ENCODE results near the gene ABCC8. TPM values are rescaled to one million over a fixed set of nuclear protein-coding genes. Genes with fewer than 3 reads are reported as not detected.

Gene ABCC8
- total RNA-seq, 1 donor from 2014 or later: not detected

GRCh38 chr11:17475666-17476316, 854 bp downstream of the ABCC8 start:
- no peak overlapping the region for H3K4me3 ChIP-seq (ENCODE audit: low read depth, low read length)
- DNase-seq (ENCODE audit: low read depth): no peak
- no peak for TF ChIP-seq CTCF (conservative IDR thresholded peaks at IDR 0.05; ENCODE audit: low read depth, low read length)

DNA sequence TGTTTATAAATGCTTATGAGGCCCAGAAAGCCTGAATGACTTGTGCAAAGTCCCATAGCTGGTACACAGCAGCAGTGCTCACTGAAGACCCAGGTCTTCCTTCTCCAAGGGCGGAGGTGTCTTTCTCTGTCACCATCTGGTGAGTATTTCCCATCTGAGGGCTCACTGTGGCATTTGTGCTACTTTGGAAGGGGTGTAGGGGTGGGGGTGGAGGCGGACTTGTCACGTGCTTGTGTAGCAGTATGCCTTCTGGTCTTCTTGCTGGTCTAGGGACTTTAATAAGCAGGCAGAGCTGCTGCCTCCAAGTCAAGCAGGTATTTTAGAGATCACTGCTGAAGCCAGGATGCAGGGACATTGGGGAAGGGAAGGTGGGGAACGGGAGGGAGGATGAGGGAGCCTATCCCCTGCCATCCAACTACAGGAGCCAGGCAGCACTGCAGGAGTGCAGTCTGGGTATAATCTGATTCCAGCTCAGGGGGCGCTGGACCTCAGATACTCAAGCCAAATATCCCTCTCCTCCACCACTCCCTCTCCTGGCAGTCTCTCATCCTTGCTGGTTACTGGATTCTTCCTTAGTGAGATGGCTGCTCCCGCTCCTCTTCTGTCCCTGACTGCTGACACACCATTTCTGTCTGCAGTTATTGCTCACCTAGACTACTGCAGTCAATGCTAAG, 3.4 kb downstream of the ABCC8 start:
- no peak for DNase-seq (ENCODE audit: low read depth)

DNA sequence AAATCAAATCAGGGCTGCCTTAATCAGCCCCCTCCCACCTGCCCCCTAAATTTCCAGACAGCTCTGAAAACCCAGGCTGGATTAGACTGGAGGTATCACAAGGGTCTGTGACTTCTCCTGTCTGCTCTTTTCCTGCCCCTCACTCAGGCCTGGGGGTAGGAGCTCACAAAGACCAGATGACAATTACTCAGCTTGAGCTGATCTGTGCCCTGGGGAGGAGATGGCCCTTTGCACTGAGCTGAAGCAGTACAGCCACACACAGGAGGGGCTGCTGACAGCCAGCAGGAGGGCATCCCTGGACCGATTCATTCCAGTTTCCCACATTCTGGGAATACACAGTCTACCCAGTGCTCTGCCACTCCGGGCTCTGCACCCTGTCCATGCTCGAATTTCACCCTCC, 4.2 kb downstream of the ABCC8 start:
- H3K4me3 ChIP-seq (ENCODE audit: low read depth, low read length): no peak overlapping the region
- no peak for TF ChIP-seq CTCF (conservative IDR thresholded peaks at IDR 0.05; ENCODE audit: low read depth, low read length)
- DNase-seq (ENCODE audit: low read depth): no peak

More for the DNA sequence above, 3.4 kb downstream of the ABCC8 start:
- peak; percentile 49 for TF ChIP-seq CTCF (conservative IDR thresholded peaks at IDR 0.05; ENCODE audit: low read depth, low read length)
- no peak overlapping the region for H3K4me3 ChIP-seq (ENCODE audit: low read depth, low read length)

- TF ChIP-seq CTCF (conservative IDR thresholded peaks at IDR 0.05; ENCODE audit: low read depth, low read length): peak; percentile 28
- no peak overlapping the region for H3K4me3 ChIP-seq (ENCODE audit: low read depth, low read length)
- no peak for DNase-seq (ENCODE audit: low read depth)
Measured at GRCh38 chr11:17471501-17471900, 5.1 kb downstream of the ABCC8 start.

GRCh38 chr11:17469998-17470397, 6.6 kb downstream of the ABCC8 start:
- DNase-seq (ENCODE audit: low read depth): no peak
- no peak for TF ChIP-seq CTCF (conservative IDR thresholded peaks at IDR 0.05; ENCODE audit: low read depth, low read length)
- H3K4me3 ChIP-seq (ENCODE audit: low read depth, low read length): no peak overlapping the region

GRCh38 chr11:17468122-17468521, 8.5 kb downstream of the ABCC8 start:
- no peak overlapping the region for H3K4me3 ChIP-seq (ENCODE audit: low read depth, low read length)
- no peak for DNase-seq (ENCODE audit: low read depth)
- TF ChIP-seq CTCF (conservative IDR thresholded peaks at IDR 0.05; ENCODE audit: low read depth, low read length): no peak

Measured in epithelial cell of proximal tubule (primary cell).